Stimulated activated naive CD4-positive, alpha-beta T cell (primary cell): ENCODE measurements around the gene RAB4A.

Source experiments
- DNase-seq, 6 experiments: peaks; one replicate each; lab custom pipeline; 2025; lab: John Stamatoyannopoulos, UW

RAB4A gene

GRCh38 chr1:229298420-229298819, 27.5 kb downstream of the RAB4A start:
- no peak for DNase-seq

GRCh38 chr1:229298887-229299503, 28.1 kb downstream of the RAB4A start:
- DNase-seq: no peak

GRCh38 chr1:229300099-229300757, 29.3 kb downstream of the RAB4A start:
- no peak for DNase-seq

- no peak for DNase-seq
These were observed 31.8 kb downstream of the RAB4A start for GRCh38 chr1:229302740-229303139.

GRCh38 chr1:229303855-229304254, 32.9 kb downstream of the RAB4A start:
- no peak for DNase-seq

- no peak for DNase-seq
These were observed 34.5 kb downstream of the RAB4A start for GRCh38 chr1:229305392-229305791.

- DNase-seq: no peak
These were observed 38.2 kb downstream of the RAB4A start for GRCh38 chr1:229309074-229309473.

GRCh38 chr1:229309684-229310083, 38.8 kb downstream of the RAB4A start:
- DNase-seq: no peak

GRCh38 chr1:229310833-229311232, 39.9 kb downstream of the RAB4A start:
- DNase-seq: no peak

- no peak for DNase-seq
These were observed 45.3 kb downstream of the RAB4A start for GRCh38 chr1:229316166-229316565.

GRCh38 chr1:229318056-229318455, 47.1 kb downstream of the RAB4A start:
- no peak for DNase-seq

GRCh38 chr1:229319487-229319886, 48.6 kb downstream of the RAB4A start:
- DNase-seq: no peak

- no peak for DNase-seq
These were observed 52.3 kb downstream of the RAB4A start for GRCh38 chr1:229323201-229323600.

- no peak for DNase-seq
These were observed 53.1 kb downstream of the RAB4A start for GRCh38 chr1:229323885-229324553.

GRCh38 chr1:229325401-229325800, 54.5 kb downstream of the RAB4A start:
- DNase-seq: no peak

GRCh38 chr1:229325853-229326487, 55.1 kb downstream of the RAB4A start:
- DNase-seq: no peak

GRCh38 chr1:229326601-229327000, 55.7 kb downstream of the RAB4A start:
- DNase-seq: peak in 2 of 6 experiments; percentile 7 to 35

GRCh38 chr1:229327765-229328164, 56.9 kb downstream of the RAB4A start:
- DNase-seq: peak in 1 of 6 experiments; percentile 12

GRCh38 chr1:229328598-229329362, 57.9 kb downstream of the RAB4A start:
- no peak for DNase-seq

GRCh38 chr1:229334269-229334668, 63.4 kb downstream of the RAB4A start:
- no peak for DNase-seq

- no peak for DNase-seq
These were observed 63.8 kb downstream of the RAB4A start for GRCh38 chr1:229334716-229335115.

GRCh38 chr1:229336345-229336744, 65.4 kb downstream of the RAB4A start:
- DNase-seq: no peak
